KMS-11 (cell line): ENCODE results near the gene ITGAV.

Experiments
- H2AFZ ChIP-seq: fragments of 200-600 bp; sonication (generic); 2 replicates; pipeline ENCODE4 v1.6.1; 2016; ENCODE audit warnings: antibody characterized with exemption, mixed run types, low read depth
- H3K27ac ChIP-seq: fragments of 200-600 bp; sonication (generic); 2 replicates; pipeline ENCODE4 v1.6.1; 2016; ENCODE audit warnings: mild to moderate bottlenecking, mixed run types
- H3K27me3 ChIP-seq: fragments of 200-600 bp; sonication (generic); 2 replicates; pipeline ENCODE4 v1.6.1; 2017; ENCODE audit warnings: mild to moderate bottlenecking, low read depth, mixed run types, moderate library complexity; ENCODE audit not compliant: insufficient read depth
- H3K36me3 ChIP-seq: fragments of 200-600 bp; sonication (generic); 2 replicates; pipeline ENCODE4 v1.6.1; 2017; ENCODE audit warnings: mild to moderate bottlenecking, mixed run types; ENCODE audit not compliant: insufficient read depth
- H3K4me1 ChIP-seq: fragments of 200-600 bp; sonication (generic); 2 replicates; pipeline ENCODE4 v1.6.1; 2016; ENCODE audit warnings: mild to moderate bottlenecking, low read depth, mixed run types; ENCODE audit not compliant: poor library complexity, severe bottlenecking
- H3K4me2 ChIP-seq: fragments of 200-600 bp; sonication (generic); 2 replicates; pipeline ENCODE4 v1.7.0; 2016; ENCODE audit warnings: mild to moderate bottlenecking, mixed run types
- H3K4me3 ChIP-seq: fragments of 200-600 bp; sonication (generic); IDR thresholded peaks from 2 replicates; pipeline ENCODE4 v1.6.1; 2017; ENCODE audit warnings: low read depth, low read length, mixed read lengths; ENCODE audit not compliant: insufficient read depth
- H3K79me2 ChIP-seq: fragments of 200-600 bp; sonication (generic); 2 replicates; pipeline ENCODE4 v1.6.1; 2016; ENCODE audit warnings: low read depth, mixed run types; ENCODE audit not compliant: insufficient read depth
- H3K9ac ChIP-seq: fragments of 200-600 bp; sonication (generic); 2 replicates; pipeline ENCODE4 v1.6.1; 2016; ENCODE audit warnings: mild to moderate bottlenecking, mixed run types
- H4K20me1 ChIP-seq: fragments of 200-600 bp; sonication (generic); 2 replicates; pipeline ENCODE4 v1.6.1; 2016; ENCODE audit warnings: mild to moderate bottlenecking, mixed run types; ENCODE audit not compliant: insufficient read depth
- CTCF ChIP-seq: fragments of 200-600 bp; sonication (generic); conservative IDR thresholded peaks from 2 replicates; pipeline ENCODE4 v1.6.1; 2017; ENCODE audit warnings: low read depth, mild to moderate bottlenecking, antibody characterized with exemption, low read length, moderate library complexity, mixed read lengths

Gene ITGAV

GRCh38 chr2:186696290-186696689 is 106.4 kb downstream of the ITGAV start:
- Histone ChIP-seq H3K4me3 (no peak overlapping the region), H3K79me2 (no peaks in the 10 kb centered on the region), H3K4me1 (peaks cover 27% of the 10 kb centered on the region), H3K27me3 (no peaks in the 10 kb centered on the region), H4K20me1 (no peaks in the 10 kb centered on the region), H2AFZ (no peak overlapping the region), H3K27ac (no peak overlapping the region), H3K9ac (no peak overlapping the region), H3K4me2 (no peak overlapping the region; the same call in 1 of the 2 replicates), H3K36me3 (no peaks in the 10 kb centered on the region)
- no peak for TF ChIP-seq CTCF

GRCh38 chr2:186696804-186697203 is 106.9 kb downstream of the ITGAV start:
- H2AFZ ChIP-seq, result no peak overlapping the region
- no peak overlapping the region for H3K4me3 ChIP-seq
- no peak for TF ChIP-seq CTCF
- no peaks in the 10 kb centered on the region for H3K27me3 ChIP-seq
- no peaks in the 10 kb centered on the region for H3K36me3 ChIP-seq
- no peak overlapping the region for H3K9ac ChIP-seq
- no peak overlapping the region; the same call in 1 of the 2 replicates for H3K4me2 ChIP-seq
- H3K4me1 ChIP-seq, result peaks cover 27% of the 10 kb centered on the region
- no peaks in the 10 kb centered on the region for H4K20me1 ChIP-seq
- H3K79me2 ChIP-seq, result no peaks in the 10 kb centered on the region
- H3K27ac ChIP-seq, result no peak overlapping the region

- Histone ChIP-seq H3K27me3 (no peaks in the 10 kb centered on the region), H3K27ac (no peak overlapping the region), H4K20me1 (no peaks in the 10 kb centered on the region), H3K9ac (no peak overlapping the region), H3K79me2 (no peaks in the 10 kb centered on the region), H2AFZ (no peak overlapping the region), H3K4me2 (no peak overlapping the region), H3K36me3 (no peaks in the 10 kb centered on the region), H3K4me3 (no peak overlapping the region), H3K4me1 (peaks cover 27% of the 10 kb centered on the region)
- TF ChIP-seq CTCF, result no peak
Observed at GRCh38 chr2:186697536-186697935, 107.7 kb downstream of the ITGAV start.

- H4K20me1 ChIP-seq, result no peaks in the 10 kb centered on the region
- H3K4me1 ChIP-seq, result peaks cover 18% of the 10 kb centered on the region
- H3K36me3 ChIP-seq, result no peaks in the 10 kb centered on the region
- H3K27ac ChIP-seq, result no peak overlapping the region
- H3K79me2 ChIP-seq, result no peaks in the 10 kb centered on the region
- no peak overlapping the region for H3K9ac ChIP-seq
- H2AFZ ChIP-seq, result no peak overlapping the region
- no peak overlapping the region for H3K4me2 ChIP-seq
- H3K4me3 ChIP-seq, result no peak overlapping the region
- no peaks in the 10 kb centered on the region for H3K27me3 ChIP-seq
- no peak for TF ChIP-seq CTCF
Observed at GRCh38 chr2:186699742-186700141, 109.9 kb downstream of the ITGAV start.

- no peak overlapping the region for H3K4me2 ChIP-seq
- H3K27me3 ChIP-seq, result no peaks in the 10 kb centered on the region
- H3K4me1 ChIP-seq, result no peaks in the 10 kb centered on the region
- no peaks in the 10 kb centered on the region for H4K20me1 ChIP-seq
- no peaks in the 10 kb centered on the region for H3K79me2 ChIP-seq
- TF ChIP-seq CTCF, result no peak
- H3K4me3 ChIP-seq, result no peak overlapping the region
- no peak overlapping the region for H3K9ac ChIP-seq
- no peaks in the 10 kb centered on the region for H3K36me3 ChIP-seq
- no peak overlapping the region for H2AFZ ChIP-seq
- no peak overlapping the region for H3K27ac ChIP-seq
Observed at GRCh38 chr2:186702006-186702405, 112.2 kb downstream of the ITGAV start.
